GM19324 (cell line): ENCODE data around the gene ITSN1.

ENCODE experiments used
- ATAC-seq: cut with Tn5 transposase; IDR thresholded peaks from one replicate; pipeline ENCODE4 v1.9.1; 2021; ENCODE audit warnings: mild to moderate bottlenecking, moderate library complexity; ENCODE audit not compliant: unreplicated experiment, low FRiP score

ITSN1 gene

DNA sequence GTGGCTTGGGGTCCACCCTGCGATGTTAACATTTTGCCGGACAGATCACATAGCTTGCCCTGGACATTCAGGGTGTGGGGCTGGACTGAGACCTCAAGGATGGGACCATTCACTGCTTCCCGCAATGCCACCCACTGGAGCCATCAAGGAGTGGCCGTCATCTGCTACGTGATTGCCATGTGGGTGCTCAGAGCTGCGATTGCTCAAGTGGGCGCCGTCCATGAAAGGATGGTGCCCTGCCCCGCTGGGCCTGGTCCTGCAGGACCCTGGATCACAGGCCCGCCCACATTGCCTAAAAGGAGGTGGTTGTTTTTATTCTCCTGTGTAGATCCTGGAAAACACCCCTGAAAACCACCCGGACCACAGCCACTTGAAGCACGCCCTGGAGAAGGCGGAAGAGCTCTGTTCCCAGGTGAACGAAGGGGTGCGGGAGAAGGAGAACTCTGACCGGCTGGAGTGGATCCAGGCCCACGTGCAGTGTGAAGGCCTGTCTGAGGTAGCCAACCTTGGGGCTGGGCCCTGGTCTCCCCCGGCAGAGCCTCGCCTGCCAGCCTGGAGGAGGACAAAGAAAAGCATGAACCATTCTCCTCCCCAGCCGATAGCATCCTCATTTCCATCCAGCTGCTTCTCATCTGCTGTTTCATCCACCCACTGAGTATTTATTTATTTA lies 232.9 kb downstream of the ITSN1 start:
- no peak for ATAC-seq

DNA sequence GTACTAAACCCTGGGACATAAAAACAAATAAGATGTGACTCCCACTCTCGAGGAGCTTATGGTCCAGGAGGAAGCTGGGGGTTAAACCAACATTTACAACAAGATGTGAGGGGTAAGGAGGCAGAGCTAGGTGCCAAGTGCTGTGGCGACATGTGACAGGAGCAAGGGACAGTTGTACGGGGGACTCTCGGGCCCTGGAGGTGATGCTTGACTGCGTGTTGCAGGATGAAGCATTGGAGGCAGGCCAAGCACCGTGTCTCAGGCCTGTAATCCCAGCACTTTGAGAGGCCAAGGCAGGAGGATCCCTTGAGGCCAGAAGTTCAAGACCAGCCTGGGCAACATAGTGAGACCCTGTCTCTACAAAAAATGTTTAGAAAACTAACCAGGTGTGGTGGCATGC lies 236.5 kb downstream of the ITSN1 start:
- no peak for ATAC-seq

DNA sequence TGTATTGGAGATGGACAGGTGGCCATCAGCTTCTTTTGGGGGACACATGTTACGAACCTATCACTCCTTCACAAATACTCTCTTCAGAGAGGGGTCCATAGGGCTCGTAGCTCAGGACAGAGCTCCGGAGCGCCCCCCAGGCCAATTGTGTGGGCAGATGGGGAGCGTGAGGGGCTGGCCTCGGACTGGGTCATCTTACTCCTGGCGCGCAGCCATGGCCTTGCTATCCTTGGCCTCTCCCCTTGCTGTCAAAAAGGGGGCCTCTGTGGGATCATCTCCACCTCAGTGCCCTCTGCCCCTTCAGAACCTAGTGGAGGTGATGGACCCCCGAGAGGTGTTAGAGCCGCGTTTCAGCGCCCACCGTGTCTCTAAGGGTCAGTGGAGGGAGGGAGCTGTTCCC lies 238.3 kb downstream of the ITSN1 start:
- ATAC-seq, result no peak

DNA sequence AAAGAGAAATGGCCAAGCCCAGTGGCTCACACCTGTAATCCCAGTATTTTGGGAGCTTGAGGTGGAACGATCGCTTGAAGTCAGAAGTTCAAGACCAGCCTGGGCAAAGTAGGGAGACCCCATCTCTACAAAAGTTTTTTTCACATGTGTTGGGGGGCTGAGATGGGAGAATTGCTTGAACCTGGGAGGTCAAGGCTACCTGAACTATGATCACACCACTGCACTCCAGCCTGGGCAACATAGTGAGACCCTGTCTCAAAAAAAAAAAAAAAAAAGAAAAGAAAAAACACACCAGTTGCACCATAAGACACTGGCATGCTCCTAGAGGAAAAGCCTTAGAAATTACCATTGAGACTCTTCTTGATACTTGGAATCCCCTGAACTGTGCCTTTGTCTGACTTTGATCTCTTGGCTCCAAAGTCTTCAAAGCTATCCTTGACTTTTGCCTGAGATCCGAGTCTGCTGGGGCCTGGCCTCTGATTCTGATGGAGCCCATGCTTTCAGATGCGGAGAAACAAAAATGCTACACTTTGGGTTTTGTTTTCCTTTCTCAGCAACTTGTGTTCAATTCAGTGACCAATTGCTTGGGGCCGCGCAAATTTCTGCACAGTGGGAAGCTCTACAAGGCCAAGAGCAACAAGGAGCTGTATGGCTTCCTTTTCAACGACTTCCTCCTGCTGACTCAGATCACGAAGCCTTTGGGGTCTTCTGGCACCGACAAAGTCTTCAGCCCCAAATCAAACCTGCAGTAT lies 239.6 kb downstream of the ITSN1 start:
- ATAC-seq, result no peak

DNA sequence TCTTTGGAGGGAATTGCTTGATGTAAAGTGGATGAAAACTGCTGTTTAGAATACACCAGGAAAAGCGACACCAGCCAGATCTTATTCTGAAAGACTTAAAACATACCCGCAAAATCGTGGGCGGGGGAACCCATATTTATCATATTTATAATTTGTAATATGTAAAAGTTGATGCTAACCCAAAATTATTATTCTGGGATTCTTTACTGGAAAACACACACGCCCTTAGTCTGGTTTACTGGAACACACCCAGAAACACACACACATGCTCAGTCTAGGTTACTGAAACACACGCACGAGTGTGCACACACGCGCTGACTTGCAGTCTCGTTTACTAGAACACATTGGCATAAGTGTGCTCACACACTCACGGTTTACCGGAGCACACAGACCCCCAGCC lies 240.8 kb downstream of the ITSN1 start:
- no peak for ATAC-seq

DNA sequence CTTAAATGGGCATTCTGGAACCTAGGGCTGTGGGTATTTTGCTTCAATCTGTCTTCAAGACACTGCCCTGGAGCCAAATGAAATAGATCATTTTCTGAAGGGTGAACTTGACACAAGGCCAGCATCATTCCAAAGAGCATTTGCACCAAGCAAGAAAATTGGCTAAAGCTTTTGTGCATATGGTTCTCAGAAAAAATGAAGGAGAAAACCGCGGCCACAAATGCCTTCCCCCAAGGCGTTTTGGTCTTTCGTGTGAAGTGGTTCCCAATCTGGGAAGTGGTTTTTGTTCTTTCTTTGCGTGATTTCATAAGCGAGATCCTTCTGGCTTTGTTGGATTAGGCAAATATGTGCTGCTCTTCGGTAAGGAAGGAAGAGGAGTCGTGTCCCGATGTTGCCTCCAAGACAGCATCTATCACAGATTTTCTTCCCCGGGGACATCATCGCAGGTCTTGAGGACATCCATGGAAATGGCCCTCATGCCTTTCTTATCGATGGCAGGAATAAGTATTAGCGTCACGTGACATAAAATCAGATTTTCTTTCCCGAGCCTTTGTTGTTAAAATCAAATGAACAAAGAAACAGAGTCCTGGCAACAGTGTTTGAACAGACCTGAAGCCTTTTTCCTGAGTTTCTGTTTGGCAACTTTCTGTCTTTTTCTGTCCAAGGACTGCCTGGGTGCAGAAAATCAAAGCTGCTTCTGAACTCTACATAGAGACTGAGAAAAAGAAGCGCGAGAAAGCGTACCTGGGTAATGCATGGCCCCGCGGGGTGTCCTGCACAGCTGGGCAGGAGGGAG lies 242.3 kb downstream of the ITSN1 start:
- no peak for ATAC-seq

DNA sequence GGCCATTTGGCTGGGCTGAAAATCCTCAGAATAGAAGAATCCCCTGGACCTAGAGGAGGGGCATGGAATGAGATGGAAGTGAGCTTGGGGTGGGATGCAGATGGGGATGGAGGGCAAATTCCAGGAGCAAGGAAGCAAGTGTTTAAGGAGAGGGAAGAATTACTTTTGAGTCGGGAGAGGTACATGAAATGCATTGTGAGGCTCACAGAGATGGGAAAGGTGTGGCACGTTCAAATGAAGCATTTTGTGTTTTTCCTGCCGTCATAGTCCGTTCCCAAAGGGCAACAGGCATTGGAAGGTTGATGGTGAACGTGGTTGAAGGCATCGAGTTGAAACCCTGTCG lies 242.8 kb downstream of the ITSN1 start:
- ATAC-seq, result no peak

DNA sequence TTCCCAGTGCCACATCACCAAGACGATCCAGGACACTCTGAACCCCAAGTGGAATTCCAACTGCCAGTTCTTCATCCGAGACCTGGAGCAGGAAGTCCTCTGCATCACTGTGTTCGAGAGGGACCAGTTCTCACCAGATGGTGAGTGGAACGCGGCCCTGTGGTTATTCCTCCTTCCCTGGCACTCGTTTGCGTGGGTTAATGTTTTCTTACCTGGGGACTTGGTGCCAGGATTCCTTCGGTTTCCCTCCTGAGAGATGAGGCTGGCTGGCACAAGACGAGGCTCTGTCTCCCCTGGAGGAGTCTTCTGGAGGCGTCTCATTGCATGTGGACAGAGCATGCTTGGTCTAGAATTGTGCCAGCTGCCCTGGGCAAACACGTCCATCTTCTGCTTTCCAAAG lies 244.0 kb downstream of the ITSN1 start:
- ATAC-seq, result no peak

DNA sequence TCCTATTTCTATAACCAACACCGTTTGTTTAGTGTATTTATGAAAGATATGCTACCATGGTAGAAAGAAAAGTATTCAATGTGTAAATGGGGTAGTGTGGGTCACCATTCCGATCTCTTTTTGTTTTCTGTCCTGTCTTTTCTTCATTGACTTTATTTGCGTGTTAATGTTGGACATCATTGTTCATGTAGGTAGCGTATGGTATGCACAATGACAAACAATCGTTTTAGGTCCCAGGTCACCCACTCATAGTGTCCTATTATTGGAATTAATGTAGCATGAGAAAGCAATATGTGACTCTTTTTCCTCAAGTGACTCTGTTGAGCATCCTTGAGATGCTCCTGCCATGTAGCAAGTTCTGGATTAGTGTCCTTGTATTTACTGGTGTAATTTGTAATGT lies 247.9 kb downstream of the ITSN1 start:
- ATAC-seq, result no peak

DNA sequence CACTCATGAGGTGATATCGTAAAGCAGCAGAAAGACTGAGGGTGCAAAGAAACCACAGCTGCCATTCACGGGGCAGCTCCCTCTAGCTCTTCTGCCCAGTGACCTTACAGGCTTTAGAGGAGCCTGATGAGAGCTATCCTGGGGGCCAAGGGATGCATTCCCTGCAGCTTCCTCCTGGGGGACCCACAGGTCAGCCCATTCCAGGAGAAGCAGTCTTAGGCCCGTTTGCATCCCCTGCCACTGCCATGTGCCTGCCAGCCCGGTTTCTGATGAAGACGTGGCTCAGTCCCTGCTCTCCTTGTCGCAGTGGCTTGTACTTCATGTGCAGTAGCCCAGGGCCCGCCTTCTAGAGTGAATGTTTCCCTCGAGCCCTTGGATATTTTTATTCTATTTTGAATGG lies 250.6 kb downstream of the ITSN1 start:
- no peak for ATAC-seq

DNA sequence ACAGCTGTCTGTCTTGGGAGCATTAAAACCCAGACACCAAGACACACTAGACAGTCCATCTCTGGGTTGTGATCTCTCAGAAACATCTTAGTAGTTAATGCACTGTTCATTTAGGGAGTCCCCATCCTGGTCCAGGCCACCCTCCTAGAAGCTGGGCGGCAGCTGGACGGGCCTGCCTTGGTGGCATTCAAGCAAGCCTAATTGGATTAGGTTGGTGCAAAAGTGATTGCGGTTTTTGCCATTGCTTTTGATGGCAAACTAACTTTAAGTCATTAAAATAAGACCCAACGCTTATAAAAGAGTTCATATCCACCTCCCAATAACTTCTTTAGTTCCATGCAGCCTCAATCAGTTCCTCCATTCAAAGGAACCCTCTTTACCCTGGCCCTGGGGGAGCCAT lies 251.6 kb downstream of the ITSN1 start:
- no peak for ATAC-seq

DNA sequence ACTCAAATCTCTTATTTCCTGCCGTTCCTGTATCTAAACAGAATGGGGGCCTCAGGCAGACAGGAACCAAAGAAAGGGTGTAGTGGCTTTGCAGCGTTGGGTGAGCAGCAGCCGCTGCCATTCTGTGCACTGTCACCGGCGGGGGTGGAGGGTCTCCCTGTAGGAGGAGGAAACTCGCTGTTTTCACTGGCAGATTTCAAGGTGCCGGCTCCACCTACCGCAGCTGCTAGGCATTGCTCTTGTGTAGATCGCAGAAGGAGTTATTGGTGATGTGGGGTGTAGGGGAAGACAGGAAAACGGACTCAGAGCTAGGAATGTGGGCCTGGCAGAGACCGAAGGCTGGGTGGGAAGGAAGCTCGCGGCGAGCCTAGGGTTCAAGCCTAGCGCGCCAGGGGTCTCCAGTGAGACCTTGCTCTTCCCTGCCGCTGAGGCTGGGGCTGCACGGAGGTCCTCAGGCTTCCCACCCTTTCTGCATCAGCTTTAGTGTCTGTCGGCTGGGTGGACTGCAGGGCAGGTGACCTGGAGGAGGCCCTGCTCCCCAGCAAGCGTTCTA lies 252.5 kb downstream of the ITSN1 start:
- no peak for ATAC-seq

DNA sequence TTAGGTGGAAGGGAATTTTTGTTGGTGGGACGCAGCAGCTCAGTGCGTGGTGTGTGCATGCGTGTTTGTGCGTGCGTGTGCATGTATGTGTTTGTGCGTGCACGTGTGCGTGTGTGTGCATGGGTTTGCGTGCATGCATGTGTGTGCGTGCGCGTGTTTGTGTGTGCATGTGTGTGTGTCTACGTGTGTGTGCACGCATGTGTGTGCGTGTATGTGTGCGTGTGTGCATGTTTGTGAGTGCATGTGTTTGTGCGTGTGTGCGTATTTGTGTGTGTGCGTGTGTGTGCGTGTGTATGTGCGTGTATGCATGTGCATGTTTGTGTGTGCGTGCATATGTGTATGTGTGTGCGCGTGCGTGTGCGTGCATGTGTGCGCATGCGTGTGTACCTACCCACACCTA lies 253.1 kb downstream of the ITSN1 start:
- no peak for ATAC-seq

DNA sequence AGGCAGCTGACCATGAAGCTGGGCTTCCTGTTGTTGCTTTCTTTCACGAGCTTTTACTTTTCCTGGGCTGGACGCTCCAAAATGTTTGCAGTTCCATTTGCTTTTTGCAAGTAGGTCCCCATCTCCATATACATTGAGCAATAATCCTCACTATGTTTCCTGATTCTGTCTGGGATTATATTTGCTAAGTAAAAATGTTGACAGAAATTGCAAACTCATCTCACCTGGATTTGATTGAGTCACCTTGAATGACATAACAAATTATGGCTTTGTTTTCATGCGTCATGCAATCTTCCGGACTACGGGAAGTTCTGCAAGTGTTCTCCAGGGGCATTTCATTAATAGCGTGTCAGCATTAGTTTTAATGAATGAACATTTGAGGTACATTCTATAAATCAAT lies 254.4 kb downstream of the ITSN1 start:
- ATAC-seq, result no peak

DNA sequence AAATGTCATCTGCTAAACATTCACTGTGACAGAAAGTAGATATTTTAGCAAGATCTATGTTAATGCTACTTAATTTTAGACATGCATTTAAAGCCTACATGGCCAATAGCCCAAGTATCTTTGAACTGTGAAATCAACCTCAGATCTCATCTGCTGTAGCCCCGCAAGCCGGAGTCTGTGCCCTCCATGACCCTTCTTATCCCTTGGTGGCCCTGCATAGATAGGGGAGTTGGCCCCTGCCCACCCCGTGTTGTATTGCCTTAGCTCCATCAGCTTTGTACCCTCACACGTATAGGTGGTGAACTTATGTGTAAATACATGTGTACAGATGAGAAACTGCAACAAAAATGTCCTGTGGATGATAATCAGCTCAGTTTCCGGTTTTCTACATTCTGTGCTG lies 254.8 kb downstream of the ITSN1 start:
- ATAC-seq, result no peak

DNA sequence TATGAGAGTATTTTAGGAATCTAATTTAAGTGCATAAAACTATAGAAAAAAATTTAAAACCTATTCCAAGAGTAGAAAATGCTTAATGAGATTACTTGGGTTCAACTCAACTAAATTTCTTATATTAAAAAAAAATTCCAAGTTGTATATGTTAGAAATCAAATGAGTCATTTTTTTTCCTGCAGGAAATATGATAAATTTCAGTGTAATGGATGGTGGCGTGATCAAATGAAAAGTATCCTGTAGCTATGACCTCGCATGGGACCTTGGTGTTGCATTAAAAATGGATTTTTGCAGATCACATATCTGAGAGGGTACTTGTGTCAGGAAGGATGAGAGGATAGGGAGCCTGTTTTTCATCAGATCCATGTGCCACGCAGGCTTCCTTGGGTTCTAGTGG lies 255.4 kb downstream of the ITSN1 start:
- no peak for ATAC-seq

DNA sequence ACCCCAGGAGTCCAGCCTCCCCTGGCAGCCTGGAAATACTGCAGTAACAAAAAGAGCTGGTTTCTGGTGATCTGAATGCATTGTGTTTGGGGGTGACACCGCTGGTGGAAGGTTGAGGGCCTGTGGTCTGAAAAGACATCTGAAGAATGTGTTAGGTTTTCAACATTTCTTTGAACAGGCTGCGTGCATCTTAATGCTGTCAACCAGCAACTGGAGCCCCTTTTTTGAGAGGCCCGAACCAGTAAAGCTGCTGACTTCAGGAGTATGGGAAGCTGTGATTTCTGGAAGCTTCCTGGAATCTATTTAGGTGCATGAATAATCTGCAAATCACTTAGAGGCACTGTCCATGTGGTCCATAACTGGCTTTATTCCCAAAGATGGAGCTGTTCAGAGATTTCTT lies 256.3 kb downstream of the ITSN1 start:
- no peak for ATAC-seq

DNA sequence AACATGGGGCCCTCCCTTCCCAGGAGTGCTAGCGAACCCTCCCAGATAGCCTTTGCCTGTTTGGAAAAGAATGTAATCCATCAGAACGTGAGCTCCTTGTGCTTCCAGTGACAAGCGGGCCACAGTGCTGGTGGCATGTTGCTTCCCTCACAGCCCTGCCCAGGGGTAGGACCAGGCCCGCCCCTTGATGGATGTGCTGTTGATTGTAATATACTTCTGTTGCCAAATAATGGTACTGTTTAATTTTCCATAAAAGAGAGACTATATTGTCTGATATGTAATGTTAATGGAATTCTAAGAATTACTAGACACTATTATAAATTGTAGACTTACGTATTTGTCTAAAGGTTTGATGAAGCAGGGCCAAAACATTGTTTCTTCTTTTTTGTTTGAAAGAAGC lies 256.9 kb downstream of the ITSN1 start:
- no peak for ATAC-seq

DNA sequence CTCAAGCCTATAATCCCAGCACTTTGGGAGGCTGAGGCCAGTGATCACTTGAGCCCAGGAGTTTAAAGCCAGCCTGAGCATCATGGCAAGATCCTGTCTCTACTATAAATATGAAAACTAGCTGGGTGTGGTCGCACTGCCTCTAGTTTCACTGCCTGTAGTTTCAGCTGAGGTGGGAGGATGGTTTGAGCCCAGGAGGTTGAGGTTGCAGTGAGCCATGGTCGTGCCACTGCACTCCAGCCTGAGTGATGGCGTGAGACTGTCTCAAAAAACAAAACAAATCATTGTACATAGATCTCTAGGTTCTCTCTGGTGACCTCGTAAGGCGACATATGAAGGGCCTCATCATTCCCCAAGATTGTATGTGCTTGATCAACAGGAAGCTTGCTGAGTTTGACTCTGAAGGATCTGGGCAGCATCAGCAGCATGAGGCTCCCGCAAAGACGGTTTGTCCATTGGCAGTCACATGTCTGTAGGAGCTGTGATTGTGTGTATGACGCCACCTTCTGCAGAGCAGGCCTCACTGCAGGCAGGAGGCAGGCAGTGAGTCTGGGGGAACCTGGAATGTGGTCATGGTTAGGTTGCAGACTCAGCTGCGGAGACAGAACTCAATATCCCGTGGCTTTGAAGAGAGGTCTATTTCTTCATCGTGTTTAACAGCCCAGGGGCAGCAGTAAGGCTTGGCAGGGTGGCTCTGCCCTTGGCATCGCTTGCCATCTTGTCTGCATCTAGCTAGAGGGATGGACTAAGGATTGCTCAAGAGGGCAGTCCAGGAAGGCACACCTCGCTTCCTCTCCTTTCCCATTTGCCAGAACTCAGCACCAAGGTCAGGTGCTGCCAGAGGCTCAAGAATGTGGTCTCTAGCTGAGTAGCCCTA lies 259.3 kb downstream of the ITSN1 start:
- ATAC-seq, result no peak

DNA sequence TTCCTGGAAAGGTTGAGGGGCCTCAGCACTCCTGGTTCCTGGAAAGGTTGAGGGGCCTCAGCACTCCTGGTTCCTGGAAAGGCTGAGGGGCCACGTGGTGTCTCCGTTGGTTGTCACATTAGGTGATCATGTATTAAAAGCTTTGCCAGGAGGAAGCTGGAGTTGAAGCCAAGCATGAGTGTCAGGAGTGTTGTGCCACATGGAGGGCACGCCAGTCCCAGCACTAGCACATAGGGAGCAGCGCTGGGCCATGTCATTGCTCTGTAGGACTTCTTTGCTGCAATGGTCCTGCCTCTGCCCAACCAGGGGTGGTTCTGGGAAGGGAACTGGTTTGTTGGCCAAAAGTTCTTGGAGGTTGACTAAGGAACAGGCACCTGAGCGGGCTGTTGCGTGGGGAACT lies 260.0 kb downstream of the ITSN1 start:
- ATAC-seq, result no peak

DNA sequence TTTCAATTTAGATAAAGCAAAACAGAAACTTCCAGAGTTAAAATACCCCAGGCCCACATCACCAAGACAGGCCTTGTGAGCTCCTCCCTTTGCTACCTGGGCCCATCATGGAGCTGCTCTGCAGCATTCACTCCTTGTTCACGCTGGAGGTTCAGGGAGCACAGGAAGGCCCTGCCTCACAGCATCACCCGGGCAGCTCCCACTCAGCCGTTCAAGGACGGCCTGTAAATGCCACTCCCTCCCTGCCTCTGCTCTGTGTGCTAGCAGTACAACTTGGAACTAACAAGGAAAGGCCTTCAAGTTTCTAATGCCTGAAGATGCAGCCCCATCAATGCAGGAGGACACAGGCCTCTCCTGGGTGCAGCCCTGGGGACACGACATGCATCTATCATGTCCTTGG lies 261.7 kb downstream of the ITSN1 start:
- ATAC-seq, result no peak
